CMK (cell line): ENCODE measurements around the gene EBP.
A peak's percentile ranks its signal among the peaks of the same experiment; 100 is the strongest.
"Not testable (repeated sequence)": the region's sequence is repeated elsewhere in the genome, so short reads cannot be mapped to it uniquely, and the experiment has no call there.

Source experiments
- DNase-seq: peaks from one replicate; pipeline ENCODE4 v3.0.0-alpha.2; 2010; ENCODE audit warnings: low read depth

The EBP gene

GRCh38 chrX:48525853-48526252, 4.2 kb downstream of the EBP start:
- not testable (repeated sequence) for DNase-seq

- DNase-seq, result no peak
These were observed 9.1 kb downstream of the EBP start for GRCh38 chrX:48530736-48531135.

GRCh38 chrX:48531358-48531959, 9.9 kb downstream of the EBP start:
- no peak for DNase-seq

- no peak for DNase-seq
These were observed 10.6 kb downstream of the EBP start for GRCh38 chrX:48532161-48532560.

- DNase-seq, result no peak
These were observed 11.6 kb downstream of the EBP start for GRCh38 chrX:48533165-48533564.

GRCh38 chrX:48538641-48539344, 17.2 kb downstream of the EBP start:
- no peak for DNase-seq

GRCh38 chrX:48539345-48540027, 17.9 kb downstream of the EBP start, which contains the start of gene TBC1D25:
Gene TBC1D25 (plus strand): TSS chrX:48539714. CDS start chrX:48539798, 84 bp downstream.
- DNase-seq, result peak; percentile 96

GRCh38 chrX:48540028-48540375, 18.4 kb downstream of the EBP start:
- peak; percentile 54 for DNase-seq

GRCh38 chrX:48540480-48540879, 18.9 kb downstream of the EBP start:
- DNase-seq, result no peak

- DNase-seq, result no peak
These were observed 19.7 kb downstream of the EBP start for GRCh38 chrX:48541140-48541814.

- DNase-seq, result no peak
These were observed 27.3 kb downstream of the EBP start for GRCh38 chrX:48548871-48549270.

GRCh38 chrX:48555731-48556325, 34.2 kb downstream of the EBP start:
- DNase-seq, result not testable (repeated sequence)

- no peak for DNase-seq
These were observed 36.7 kb downstream of the EBP start for GRCh38 chrX:48558271-48558670.

GRCh38 chrX:48559636-48560035, 38.0 kb downstream of the EBP start:
- DNase-seq, result no peak

GRCh38 chrX:48560056-48560455, 38.4 kb downstream of the EBP start:
- no peak for DNase-seq

GRCh38 chrX:48560681-48561080, 39.1 kb downstream of the EBP start:
- DNase-seq, result no peak

- DNase-seq, result no peak
These were observed 48.4 kb downstream of the EBP start for GRCh38 chrX:48569958-48570357.

GRCh38 chrX:48573690-48574269, 52.2 kb downstream of the EBP start:
- no peak for DNase-seq

GRCh38 chrX:48574270-48575266, 53.0 kb downstream of the EBP start, which contains the start of gene RBM3:
Gene RBM3 (plus strand): TSS chrX:48574484. CDS start chrX:48575181, 697 bp downstream.
- DNase-seq, result peak; percentile 91

- no peak for DNase-seq
These were observed 54.0 kb downstream of the EBP start for GRCh38 chrX:48575642-48576041.

GRCh38 chrX:48576108-48576507, 54.5 kb downstream of the EBP start:
- no peak for DNase-seq
